NCI-H2107 (cell line): ENCODE measurements around the gene TMCC2.
"Not testable (repeated sequence)": the region's sequence is repeated elsewhere in the genome, so short reads cannot be mapped to it uniquely, and the experiment has no call there.

Source experiments
- DNase-seq: peaks from one replicate; lab custom pipeline; 2025; lab: John Stamatoyannopoulos, UW

The TMCC2 gene

GRCh38 chr1:205261946-205262691 lies 34.4 kb downstream of the TMCC2 start:
- no peak for DNase-seq

- DNase-seq = no peak
Measured at GRCh38 chr1:205262731-205263171, 35.0 kb downstream of the TMCC2 start.

- DNase-seq = no peak
Measured at GRCh38 chr1:205263580-205264190, 35.9 kb downstream of the TMCC2 start.

DNA sequence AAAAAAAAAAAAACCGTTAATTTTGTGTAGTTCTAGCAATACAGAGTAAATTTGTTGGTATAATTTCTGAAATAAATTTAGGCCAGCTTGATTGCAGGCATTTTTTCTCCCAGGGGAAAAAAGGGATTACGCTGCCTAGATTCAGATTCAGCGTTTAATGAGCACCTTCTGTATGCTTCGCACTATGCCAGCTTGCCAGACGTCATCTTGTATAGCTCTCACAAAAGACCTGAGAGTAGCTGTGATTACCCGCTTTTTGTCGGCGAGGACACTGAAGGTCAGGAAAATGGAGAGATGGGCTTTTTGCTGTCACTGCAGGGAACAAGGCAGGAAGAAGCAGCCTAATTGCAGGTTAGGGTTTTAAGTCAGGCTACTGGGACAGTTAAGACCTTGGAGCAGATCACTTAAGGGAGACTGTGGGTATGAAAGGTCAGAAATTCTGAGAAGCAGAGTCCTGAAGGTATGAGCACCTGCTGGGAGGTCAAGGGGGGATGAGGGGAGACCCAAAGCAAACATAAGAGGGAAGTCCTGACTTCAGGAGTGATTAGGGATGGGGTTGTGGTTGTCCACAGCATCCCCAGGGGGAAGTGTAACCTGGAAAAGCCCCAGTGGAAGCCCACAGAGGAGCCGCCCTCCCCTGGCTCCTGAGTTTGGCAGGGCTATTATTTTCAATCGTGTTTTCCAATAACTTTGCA lies 39.0 kb downstream of the TMCC2 start:
- DNase-seq = no peak

DNA sequence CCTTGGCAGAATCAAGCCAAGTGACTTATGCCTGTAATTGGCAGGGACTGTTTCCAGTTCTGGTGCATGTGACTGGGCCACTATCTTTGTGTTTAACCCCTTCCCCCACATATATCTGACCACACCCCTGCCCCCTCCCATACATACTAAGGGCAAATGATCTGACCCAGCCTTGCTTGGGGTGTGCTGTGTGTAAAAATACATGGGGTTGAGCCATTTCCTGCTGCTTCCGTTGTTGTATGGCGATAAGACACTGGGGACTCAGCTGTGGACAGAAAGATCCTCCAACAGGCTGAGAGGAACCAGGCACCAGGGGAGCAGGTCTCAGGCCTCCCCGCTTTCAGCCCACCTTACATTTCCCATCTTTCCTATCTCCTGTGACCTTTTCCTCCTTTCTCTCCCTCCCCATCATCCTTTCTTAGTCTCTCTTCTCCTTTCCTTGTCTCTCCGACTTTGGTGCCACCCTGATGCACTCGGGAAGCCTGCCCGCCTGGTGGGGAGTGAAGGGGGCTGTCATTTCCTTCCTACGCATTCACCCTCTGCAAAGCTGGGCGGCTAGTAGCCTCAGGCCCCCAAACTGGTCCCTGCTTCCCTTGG lies 39.7 kb downstream of the TMCC2 start:
- no peak for DNase-seq

GRCh38 chr1:205268846-205269680 lies 41.3 kb downstream of the TMCC2 start:
- DNase-seq = no peak

DNA sequence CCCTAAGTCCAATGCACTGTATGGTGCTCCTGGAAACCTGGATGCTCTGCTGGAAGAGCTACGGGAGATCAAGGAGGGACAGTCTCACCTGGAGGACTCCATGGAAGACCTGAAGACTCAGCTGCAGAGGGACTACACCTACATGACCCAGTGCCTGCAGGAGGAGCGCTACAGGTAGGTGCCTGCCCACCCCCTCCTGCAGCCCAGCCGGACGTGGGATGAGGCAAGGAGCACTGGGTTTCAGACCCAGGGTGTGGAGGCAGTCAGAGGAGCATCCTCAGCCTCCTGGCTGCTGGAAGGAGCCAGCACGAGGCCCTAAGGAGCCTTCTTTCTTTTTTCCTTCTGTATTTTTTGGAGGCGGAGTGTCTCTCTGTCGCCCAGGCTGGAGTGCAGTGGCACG lies 42.0 kb downstream of the TMCC2 start:
- DNase-seq = no peak

GRCh38 chr1:205270271-205270670 lies 42.5 kb downstream of the TMCC2 start:
- DNase-seq = no peak

GRCh38 chr1:205270764-205271163 lies 43.0 kb downstream of the TMCC2 start:
- DNase-seq = no peak

GRCh38 chr1:205271277-205271676 lies 43.5 kb downstream of the TMCC2 start:
- DNase-seq = no peak

GRCh38 chr1:205271745-205272144 lies 44.0 kb downstream of the TMCC2 start:
- no peak for DNase-seq

- no peak for DNase-seq
Measured at GRCh38 chr1:205272536-205272935, 44.8 kb downstream of the TMCC2 start.

DNA sequence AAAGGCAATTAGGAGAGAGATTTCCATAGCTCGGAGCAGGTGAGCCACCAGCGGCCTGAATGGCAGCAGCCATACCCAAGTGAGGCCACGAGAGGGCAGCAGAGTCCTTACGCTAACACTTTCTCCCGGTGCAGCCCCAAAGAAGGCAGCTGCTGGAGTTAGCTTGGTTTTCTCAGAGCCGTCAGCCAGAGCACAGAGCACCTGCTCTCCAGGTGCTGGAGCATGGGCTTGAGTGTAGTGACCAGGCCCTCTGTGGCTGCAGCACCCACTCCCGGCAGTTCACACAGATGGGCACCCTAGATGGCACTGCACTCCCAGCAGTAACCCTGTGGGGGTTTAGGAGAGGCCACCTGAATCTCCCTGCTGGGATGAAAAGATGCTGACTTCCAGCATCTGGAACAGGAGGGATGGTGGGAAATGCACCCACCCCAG lies 45.8 kb downstream of the TMCC2 start:
- DNase-seq = peak; percentile 95

DNA sequence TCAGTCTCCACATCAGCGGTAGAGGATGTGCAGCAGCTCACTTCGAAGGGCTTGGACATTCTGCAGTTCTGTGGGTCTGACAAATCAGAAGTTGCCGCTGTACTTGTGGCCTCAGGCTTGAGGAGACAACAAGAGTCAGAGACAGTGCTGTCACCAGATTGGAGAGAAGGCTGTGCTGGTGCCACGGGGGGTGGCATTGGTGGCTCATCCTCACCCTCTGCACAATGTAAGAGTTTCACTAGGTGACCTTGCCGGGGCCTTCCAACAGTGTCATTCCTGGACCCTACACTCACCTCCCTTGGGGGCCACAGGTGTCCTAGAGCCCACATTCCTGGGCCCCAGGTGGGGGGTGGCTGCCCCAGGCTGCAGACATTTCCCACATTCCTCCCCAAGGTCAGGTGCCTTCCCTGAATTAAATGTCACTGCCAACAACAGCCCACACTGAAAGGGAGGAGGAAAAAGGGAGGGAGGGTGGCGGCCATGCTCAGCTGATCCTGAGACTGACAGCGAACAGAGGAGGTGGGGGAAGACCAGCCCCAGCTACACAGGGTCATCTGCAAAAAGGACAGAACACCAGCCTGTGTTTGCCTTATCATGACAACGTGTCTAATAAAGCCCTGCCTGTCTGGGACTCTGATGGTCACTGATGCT lies 46.4 kb downstream of the TMCC2 start:
- no peak for DNase-seq

DNA sequence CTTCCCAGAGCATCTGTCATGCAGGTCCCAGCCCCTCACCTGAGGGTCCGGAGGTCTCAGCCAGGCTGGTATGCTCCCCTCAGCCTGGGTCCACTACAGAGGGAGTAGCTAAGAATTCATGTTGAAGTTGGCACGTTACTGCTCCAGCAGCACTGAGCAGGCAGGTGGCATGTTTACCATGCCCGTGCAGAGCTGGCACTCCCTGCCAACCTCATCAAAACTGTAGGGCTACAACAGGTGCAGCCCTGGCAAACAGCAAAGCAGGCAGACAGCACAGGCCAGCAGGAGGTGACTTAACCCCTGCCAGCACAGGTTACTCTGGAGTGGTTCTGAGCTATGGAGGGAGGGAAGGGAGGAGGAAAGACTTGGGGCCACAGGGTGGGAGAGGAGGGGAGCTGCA lies 47.4 kb downstream of the TMCC2 start:
- DNase-seq = peak; percentile 53

DNA sequence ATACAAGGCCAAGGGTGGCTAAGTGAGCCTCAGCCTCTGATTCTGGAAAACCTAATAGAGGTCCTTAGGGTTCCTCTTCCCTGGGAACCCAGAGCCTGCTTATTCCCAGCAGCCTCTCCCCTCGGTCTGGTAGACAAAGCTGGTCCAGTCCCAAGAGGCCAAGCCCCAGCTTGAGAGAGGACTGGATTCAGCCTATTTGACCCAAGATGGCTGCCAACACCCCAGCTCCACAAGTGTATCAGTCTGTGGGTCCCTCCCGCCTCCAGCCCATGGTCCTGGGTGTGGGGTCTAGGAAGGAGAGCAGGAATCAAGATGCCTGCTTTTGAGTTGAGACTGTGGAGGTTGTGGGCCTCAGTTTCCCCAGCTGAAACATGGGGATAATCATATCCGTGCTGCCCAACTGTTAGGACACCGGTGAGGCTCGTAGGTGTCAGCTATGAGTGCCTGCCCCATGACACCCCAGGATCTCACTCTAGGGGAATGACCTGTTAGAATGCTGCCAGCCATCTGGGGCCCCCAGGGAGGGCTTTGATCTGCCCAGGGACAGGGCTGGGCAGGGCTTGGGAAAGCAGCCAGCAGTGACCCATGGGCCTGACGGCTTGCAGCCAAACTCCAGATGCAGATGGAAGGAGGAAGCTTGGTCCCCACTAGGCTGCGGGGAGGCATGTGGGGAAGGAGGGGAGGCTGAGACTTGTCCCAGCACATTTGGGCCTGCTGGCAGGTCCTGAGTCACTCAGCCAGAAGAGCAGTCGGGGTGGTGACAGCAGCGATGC lies 48.4 kb downstream of the TMCC2 start:
- DNase-seq = no peak

DNA sequence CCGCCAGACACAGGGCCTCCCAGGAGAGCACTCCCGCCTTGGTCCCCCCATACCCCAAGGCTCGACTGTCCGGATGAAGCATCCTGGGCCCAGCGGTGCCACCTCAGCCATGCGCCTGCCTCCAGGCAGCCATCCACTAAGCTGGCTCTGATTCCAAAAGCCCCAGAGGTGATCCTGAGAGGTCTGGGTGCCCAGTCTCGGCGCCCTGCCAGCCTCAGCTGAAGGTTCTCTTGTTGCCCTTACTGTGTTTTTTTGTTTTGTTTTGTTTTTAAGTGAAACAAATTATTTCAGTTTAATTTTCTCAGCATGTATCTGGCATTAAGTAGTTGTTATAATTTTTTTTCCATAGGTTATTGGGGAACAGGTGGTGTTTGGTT lies 48.9 kb downstream of the TMCC2 start:
- DNase-seq = no peak

DNA sequence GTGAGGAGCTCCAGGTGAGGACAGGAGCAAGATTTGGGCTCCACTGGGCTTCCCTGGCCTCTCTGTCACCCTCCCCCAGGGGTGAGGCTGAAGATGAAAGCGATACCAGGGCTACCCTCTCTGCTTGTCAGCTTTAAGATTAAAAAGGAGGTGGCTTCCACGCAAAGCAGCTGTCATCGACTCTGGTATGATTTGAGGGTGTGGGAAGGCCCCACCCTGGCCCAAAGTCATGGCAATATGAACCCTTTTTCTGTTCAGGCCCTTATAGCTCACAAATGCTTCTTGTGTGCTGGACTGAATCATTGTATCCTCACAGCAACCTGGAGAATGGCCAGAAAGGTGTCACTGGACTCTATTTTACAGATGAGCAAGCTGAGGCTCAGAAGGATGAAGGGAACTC lies 52.2 kb downstream of the TMCC2 start:
- DNase-seq = no peak

GRCh38 chr1:205280666-205281395 lies 53.1 kb downstream of the TMCC2 start:
- not testable (repeated sequence) for DNase-seq
